NCI-H2196 treated with DMSO at 0.1 percent for 48 hours (cell line): Measurements from ENCODE around the gene ILRUN.
"Not testable (repeated sequence)": the region's sequence is repeated elsewhere in the genome, so short reads cannot be mapped to it uniquely, and the experiment has no call there.

ENCODE experiments used
- DNase-seq: peaks from one replicate; lab custom pipeline; 2025; ENCODE audit not compliant: unreplicated experiment; lab: John Stamatoyannopoulos, UW

ILRUN gene

GRCh38 chr6:34665019-34665418 lies 31.5 kb downstream of the ILRUN start:
- no peak for DNase-seq

DNA sequence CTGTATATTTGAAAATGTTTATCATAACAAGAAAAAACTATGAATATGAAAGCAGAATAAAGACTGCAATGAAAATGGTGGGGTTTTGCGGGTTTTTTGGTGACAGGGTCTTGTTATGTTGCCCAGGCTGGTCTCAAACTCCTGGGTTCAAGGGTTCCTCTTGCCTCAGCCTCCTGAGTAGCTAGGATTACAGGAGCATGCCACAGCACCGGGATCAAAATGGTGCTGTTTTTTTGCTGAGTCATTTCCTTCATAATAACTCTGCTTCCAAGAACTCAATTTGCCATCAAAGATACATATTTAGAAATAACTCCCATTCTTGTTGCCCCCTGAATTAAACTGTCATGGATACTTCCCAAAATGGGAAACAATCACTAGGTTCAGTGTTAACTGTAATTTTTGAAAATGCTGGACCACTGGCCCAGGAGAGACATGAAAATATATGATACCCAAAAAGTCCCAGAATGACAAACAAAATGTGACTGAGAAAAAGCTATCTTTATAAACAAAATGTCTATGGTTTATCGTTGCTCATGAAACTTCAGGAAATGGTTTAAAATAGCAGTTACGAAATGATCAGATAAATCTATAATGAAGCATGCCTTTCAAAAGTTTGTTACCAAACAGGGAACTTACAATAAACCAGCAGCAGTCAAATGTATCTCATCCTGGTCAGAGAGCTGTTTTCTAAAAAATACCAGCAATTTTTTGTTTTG lies 32.2 kb downstream of the ILRUN start:
- DNase-seq: no peak

DNA sequence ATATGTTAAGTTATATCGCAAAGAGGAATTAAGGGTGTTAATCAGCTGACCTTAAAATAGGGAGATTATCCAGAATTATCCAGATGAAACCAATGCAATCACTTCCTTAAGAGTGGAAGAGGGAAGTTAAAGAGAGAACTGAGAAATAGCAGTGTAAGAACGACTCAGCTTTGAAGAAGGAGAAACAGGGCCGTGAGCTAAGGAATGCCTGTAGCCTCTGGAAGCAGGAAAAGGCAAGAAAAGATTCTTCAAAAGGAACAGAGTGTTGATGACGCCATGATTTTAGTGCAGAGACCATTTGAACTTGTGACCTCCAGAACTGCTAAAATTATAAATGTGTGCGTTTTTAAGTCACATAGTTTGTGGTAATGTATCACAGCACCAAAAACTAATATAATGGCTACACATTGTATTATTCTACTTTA lies 32.7 kb downstream of the ILRUN start:
- no peak for DNase-seq

DNA sequence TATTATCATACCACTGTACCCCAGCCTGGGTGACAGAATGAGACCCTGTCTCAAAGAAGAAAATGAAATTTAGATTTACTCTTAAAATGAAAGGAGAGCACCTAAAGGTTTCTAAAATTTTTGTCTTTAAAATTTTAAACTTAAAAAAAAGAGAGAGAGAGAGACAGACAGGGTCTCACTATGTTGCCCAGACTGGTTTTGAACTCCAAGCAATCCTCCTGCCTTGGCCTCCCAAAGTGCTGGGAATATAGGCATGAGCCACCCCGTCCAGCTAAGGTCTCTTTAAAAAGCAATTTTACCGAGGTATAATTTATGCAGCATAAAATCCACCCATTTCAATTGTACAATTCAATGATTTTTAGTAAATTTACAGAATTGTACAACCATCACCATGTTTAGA lies 33.2 kb downstream of the ILRUN start:
- DNase-seq: no peak

DNA sequence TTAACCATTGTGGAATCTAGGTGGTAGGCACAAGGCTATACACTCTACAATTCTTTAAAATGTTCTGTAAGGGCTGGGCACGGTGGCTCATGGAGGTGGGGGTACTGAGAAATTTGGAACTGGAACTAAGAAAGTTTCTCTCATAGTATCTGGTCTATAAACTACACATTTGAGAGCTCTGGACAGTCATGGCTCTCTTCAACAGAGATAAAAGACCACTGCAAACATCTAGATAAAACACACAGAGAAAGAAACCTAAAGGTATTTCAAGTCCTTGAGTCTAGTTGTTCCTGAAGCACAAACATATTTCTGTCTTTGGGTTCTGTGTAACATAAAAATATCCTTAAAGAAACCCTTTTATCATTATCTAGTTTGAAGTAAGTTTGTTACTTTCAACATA lies 35.2 kb downstream of the ILRUN start:
- DNase-seq: no peak

- DNase-seq: no peak
Measured at GRCh38 chr6:34658605-34659265, 37.8 kb downstream of the ILRUN start.

DNA sequence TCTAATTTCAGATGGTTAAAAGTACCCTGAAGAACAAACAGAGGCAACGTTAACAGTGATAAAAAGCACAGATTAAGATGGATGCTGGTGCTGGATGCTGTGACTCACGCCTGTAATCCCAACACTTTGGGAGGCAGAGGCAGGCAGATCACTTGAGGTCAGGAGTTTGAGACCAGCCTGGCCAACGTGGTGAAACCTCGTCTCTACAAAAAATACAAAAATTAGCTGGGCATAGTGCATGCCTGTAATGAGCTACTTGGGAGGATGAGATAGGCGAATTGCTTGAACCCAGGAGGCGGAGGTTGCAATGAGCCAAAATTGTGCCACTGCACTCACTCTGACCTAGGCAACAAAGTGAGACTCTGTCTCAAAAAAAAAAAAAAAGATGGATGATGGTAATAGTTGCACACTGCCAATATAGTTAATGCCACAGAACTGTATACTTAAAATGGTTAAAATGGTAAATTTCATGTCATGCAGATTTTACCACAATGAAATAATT lies 38.5 kb downstream of the ILRUN start:
- DNase-seq: not testable (repeated sequence)

DNA sequence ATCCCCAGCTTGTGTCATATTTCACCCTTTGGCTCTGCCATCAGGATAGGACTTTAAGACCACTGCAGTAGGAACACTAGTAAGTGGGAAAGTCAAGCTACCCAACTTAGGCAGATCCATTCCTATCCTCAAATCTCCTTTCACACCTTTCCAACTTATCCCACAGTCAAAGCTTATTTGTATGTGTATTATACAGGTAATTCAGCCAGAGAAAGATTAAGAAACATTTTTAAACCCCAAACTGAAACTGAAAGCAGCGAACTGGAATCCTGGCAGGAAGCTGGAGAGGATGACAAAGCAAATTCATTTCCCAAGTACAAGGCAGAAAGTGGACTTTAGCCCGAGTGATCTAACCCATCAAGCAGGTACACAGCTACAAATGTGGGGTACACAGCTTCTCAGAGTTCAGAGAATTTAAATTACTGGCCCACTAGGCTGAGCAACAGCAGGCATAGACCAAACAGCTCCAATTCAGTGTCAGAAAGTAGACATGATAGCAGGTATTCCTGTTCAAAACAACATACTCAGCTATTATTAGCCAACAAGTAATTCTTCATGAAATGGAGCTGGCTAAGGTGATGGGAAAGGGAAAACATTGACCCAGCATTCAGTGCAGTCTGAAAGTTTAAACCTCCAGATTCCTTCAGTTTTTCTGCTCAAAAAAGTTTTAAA lies 39.1 kb downstream of the ILRUN start:
- peak; percentile 57 for DNase-seq

DNA sequence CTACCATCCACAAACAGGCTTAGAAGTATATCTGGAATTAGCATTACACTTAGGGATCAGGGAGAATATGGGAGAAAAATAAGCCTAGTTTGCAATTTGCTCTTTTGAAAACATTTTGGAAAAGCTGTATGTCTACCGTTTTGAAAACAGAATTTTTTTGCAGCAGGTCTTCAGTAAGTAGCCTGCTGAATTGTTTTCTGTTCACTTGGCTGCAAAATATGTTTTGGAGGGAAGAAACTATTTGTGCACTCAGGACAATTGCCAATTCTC lies 39.6 kb downstream of the ILRUN start:
- DNase-seq: no peak

DNA sequence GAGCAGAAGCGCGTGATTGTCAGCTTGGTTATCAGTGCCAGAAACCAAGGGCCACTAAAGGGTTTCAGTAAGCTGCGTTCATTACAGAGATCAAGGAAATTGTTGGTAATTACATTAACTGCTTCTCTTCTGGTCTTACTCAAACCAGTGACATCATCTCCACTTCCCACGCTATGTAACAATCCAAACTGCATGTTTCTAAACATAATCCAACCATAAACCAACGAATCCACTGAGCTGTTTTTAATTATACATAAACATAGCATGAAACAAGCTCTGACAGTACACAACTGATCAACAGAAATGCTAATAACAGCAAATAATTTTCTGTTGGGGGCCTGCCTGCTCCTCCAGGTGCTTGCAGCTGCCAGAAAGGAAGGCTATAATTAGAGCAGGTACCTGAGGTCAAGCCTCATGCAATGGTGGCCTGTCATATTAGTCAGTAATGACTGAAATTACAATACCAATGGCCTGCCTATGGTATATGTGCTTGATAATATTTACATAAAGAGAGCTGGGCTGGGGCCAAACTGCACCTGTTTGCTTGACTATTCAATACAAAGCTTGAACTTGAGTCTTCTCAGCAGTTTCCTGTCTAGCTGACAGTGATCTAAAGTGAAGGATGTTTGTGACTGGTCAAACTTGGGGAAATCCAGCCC lies 40.1 kb downstream of the ILRUN start:
- DNase-seq: peak; percentile 68

DNA sequence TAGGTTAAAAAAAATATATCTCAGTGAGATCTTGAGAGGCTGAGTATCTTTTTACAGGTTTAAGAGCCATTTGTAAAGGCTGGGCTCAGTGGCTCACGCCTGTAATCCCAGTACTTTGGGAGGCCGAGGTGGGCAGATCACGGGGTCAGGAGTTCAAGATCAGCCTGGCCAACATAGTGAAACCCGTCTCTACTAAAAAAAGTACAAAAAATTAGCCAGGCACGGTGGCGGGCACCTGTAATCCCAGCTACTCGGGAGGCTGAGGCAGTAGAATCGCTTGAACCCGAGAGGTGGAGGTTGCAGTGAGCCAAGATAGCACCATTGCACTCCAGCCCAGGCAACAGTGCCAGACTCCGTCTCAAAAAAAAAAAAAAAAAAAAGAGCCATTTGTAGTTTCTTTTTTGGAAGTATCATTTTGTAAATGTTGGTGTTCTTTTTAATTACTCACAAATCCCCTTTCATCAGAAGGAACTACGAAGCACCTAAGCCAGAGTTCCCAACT lies 40.6 kb downstream of the ILRUN start:
- not testable (repeated sequence) for DNase-seq

DNA sequence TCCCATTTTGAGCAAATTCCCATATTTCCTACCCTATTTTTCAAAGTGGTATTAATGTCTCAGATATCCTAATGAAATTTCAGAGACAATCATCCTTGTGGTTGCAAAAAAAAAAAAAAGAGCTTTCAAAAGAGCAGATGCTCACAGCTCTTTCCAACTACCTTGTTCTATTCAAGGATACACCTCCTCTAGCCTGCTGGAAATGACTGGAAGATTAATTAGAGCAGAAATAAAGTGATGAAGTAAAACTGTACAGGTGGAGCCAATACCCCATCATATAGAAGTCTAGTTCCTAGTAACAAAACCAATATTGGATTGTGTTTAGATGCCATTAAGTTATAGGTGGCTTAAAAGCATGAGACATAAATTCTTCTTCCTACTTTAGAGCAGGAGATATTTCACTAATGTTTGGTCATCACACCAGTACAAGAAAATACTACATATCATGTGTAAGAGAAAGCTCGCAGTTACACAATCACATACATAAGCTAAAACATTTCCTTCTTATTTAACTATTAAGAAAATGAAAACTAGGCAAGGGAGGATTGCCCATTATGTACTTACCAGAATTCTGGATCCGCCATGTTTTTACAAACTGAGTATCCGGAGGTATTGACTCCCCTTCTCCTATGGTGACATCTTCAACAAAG lies 42.4 kb downstream of the ILRUN start:
- DNase-seq: no peak

DNA sequence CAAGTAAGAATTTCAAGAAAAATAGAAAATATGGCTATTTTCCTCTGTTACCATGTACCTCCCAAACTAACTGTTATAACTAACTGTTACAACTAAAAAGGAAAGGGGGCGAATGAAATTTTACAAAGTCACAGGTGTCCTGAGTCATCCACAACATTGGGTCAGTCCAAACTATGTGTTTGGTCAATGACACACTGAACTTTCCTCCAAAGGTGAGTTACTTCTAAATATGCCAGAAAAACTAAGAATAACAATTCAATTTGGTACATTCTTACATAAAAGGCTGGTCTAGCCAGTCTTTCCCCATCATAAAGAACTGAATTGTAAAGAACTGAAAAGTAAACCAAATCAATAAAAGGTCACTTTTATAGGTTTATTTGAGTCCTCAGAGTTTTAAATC lies 44.3 kb downstream of the ILRUN start:
- DNase-seq: no peak

GRCh38 chr6:34650823-34651222 lies 45.7 kb downstream of the ILRUN start:
- no peak for DNase-seq

- not testable (repeated sequence) for DNase-seq
Measured at GRCh38 chr6:34650232-34650631, 46.3 kb downstream of the ILRUN start.

DNA sequence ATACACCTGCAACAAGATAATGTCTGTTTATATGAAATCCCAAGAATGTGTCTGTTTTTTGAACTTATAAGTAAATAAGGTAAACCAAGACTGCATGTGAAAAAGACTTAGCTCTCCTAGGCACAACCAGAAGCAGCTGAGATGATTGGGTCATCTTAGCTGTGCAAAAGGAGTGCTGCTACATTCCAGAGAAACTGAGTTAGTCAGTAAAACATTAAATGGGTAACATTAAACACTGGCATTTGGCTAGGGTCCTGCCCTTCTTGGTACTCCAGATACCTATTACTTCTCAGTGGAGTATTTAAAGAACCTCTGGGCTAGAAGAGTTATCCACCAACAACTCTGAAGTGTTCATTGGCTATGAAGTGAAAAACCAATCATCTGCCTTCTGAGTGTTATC lies 47.8 kb downstream of the ILRUN start:
- no peak for DNase-seq
